SH-SY5Y (cell line): ENCODE measurements around the gene BCR.

Experiments
- GATA2 ChIP-seq: IDR thresholded peaks from 2 replicates; pipeline ENCODE4 v1.6.1; 2011; ENCODE audit warnings: mild to moderate bottlenecking, low read depth, low read length
- GATA3 ChIP-seq: IDR thresholded peaks from 2 replicates; pipeline ENCODE4 v1.6.1; 2011; ENCODE audit warnings: low read depth, mild to moderate bottlenecking, low read length, moderate library complexity

DNA sequence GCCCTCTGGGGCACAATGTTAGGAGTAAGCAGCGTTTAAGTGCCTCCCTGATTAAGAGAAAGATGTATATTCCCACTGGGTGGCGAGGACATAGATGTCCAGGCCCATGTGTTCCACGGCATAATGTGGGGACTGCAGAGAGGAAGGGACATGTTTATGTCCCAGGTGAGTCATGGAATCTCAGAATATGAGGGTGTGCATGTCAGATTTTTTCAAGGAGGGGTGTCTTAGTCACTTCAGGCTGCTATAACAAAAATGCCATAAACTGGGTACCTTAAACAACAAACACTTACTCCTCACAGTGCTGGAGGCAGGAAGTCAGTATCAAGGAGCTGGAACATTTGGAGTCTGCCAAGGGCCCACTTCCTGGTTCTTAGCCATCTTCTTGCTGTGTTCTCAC lies 55.1 kb downstream of the BCR start:
- TF ChIP-seq GATA2 (no peak), GATA3 (no peak)
